Liver (tissue), 3 donors: ENCODE data around the gene ENOX2.

ENCODE experiments used
- CTCF ChIP-seq: fragments of 150-350 bp; IDR thresholded peaks from 2 replicates; pipeline ENCODE4 v1.5.1; 2017; ENCODE audit warnings: improper control_type of control experiment, low read depth, low read length; ENCODE audit not compliant: missing input control
- GABPA ChIP-seq, 2 donors: IDR thresholded peaks in 1 of 2; conservative IDR thresholded peaks in 1 of 2; 2 replicates each; pipeline ENCODE4 v1.6.1; 2016; ENCODE audit warnings: antibody characterized with exemption in 2 of 2, mild to moderate bottlenecking in 1 of 2, moderate library complexity in 1 of 2
- MAX ChIP-seq: IDR thresholded peaks from 2 replicates; pipeline ENCODE4 v1.6.1; 2016; ENCODE audit warnings: antibody characterized with exemption
- YY1 ChIP-seq: IDR thresholded peaks from 2 replicates; pipeline ENCODE4 v1.6.1; 2016; ENCODE audit warnings: antibody characterized with exemption, mild to moderate bottlenecking
- donor health status: healthy.
- donor health status: healthy.

GRCh38 chrX:130704053-130705038 lies 198.7 kb downstream of the ENOX2 start:
- TF ChIP-seq MAX (peak; percentile 38), CTCF (no peak), GABPA (IDR thresholded peaks at IDR 0.05 in 1 of 2, conservative IDR thresholded peaks at IDR 0.05 in 1 of 2) (no peak), YY1 (peak; percentile 38)
